H1 (cell line): ENCODE measurements around the gene OR5T2. TPM values are rescaled to one million over a fixed set of nuclear protein-coding genes. Genes with fewer than 3 reads are reported as not detected.

Experiments
- CTCF ChIA-PET: fragments of 300-600 bp; sonication (Branson Sonifier 250); formaldehyde crosslinking; loops from one replicate; lab custom pipeline; 2021; ENCODE audit not compliant: partially characterized antibody; lab: Charles Lee
- POLR2A ChIA-PET: fragments of 300-600 bp; sonication (Branson Sonifier 250); formaldehyde crosslinking; loops from one replicate; lab custom pipeline; 2021; ENCODE audit warnings: inconsistent platforms; ENCODE audit not compliant: partially characterized antibody; lab: Charles Lee
- DNase-seq, 2 experiments: peaks; one replicate each; pipeline versions ENCODE4 v3.0.0 to v3.0.0-alpha.2; 2010 to 2022; ENCODE audit warnings: low spot score in 2 of 2, low read depth in 1 of 2, mixed read lengths in 1 of 2
- FAIRE-seq: peaks from 2 replicates; lab custom pipeline; 2011; peaks lifted over from hg19 to GRCh38; lab: Jason Lieb, UNC
- H2AFZ ChIP-seq: 2 replicates; pipeline ENCODE4 v1.8.1; 2012; ENCODE audit warnings: low read length, inconsistent platforms
- H2AK5ac ChIP-seq: 2 replicates; pipeline ENCODE4 v1.6.1; 2013; ENCODE audit warnings: low read depth, low read length
- H2BK120ac ChIP-seq: replicated peaks from 2 replicates; pipeline ENCODE3; 2013; ENCODE audit warnings: low read depth, low read length, inconsistent platforms
- H2BK12ac ChIP-seq: 2 replicates; pipeline ENCODE4 v1.6.1; 2013; ENCODE audit warnings: low read depth, low read length
- H2BK15ac ChIP-seq: 2 replicates; pipeline ENCODE4 v1.6.1; 2013; ENCODE audit warnings: low read length
- H2BK20ac ChIP-seq: 2 replicates; pipeline ENCODE4 v1.6.1; 2013; ENCODE audit warnings: low read length
- H2BK5ac ChIP-seq: 2 replicates; pipeline ENCODE4 v1.6.1; 2013; ENCODE audit warnings: low read depth, low read length
- H3K14ac ChIP-seq: 2 replicates; pipeline ENCODE4 v1.6.1; 2013; ENCODE audit warnings: inconsistent platforms; ENCODE audit not compliant: insufficient read length
- H3K18ac ChIP-seq: 2 replicates; pipeline ENCODE4 v1.6.1; 2013; ENCODE audit warnings: low read length; ENCODE audit errors: extremely low read depth
- H3K23ac ChIP-seq: 2 replicates; pipeline ENCODE4 v1.6.1; 2013; ENCODE audit warnings: inconsistent platforms; ENCODE audit not compliant: insufficient read length
- H3K23me2 ChIP-seq: 2 replicates; pipeline ENCODE4 v1.6.1; 2013; ENCODE audit warnings: low read depth, low read length
- H3K27ac ChIP-seq: 2 replicates; pipeline ENCODE4 v1.6.1; 2011; ENCODE audit warnings: low read depth, low read length, inconsistent platforms
- H3K27me3 ChIP-seq, 4 experiments: replicated peaks in 1 of 4; 1 replicate in 1 of 4; 2 replicates in 3 of 4; pipeline versions ENCODE4 v1.6.1 to v1.8.1; 2011 to 2013; ENCODE audit warnings: low read length in 3 of 4, mild to moderate bottlenecking in 3 of 4, inconsistent platforms in 2 of 4, mixed read lengths in 2 of 4, moderate library complexity in 1 of 4; ENCODE audit not compliant: control insufficient read depth in 3 of 4, insufficient read depth in 3 of 4; ENCODE audit errors: extremely low read depth in 1 of 4
- H3K36me3 ChIP-seq, 4 experiments: 2 replicates each; pipeline versions ENCODE4 v1.6.1 to v1.8.1; 2011 to 2013; ENCODE audit warnings: mild to moderate bottlenecking in 4 of 4, low read length in 3 of 4, moderate library complexity in 2 of 4, control low read depth in 1 of 4, inconsistent platforms in 1 of 4; ENCODE audit not compliant: insufficient read depth in 4 of 4, control insufficient read depth in 2 of 4
- H3K4ac ChIP-seq: replicated peaks from 2 replicates; pipeline ENCODE3; 2013; ENCODE audit warnings: low read length, low read depth, mixed read lengths, inconsistent platforms; ENCODE audit not compliant: insufficient read length
- H3K4me1 ChIP-seq, 4 experiments: replicated peaks in 1 of 4; 1 replicate in 1 of 4; 2 replicates in 3 of 4; pipeline versions ENCODE4 v1.6.1 to v1.8.1; 2011 to 2013; ENCODE audit warnings: low read length in 3 of 4, inconsistent platforms in 2 of 4, mixed read lengths in 1 of 4; ENCODE audit not compliant: insufficient read depth in 4 of 4, control insufficient read depth in 3 of 4
- H3K4me2 ChIP-seq, 2 experiments: 2 replicates each; pipeline versions ENCODE4 v1.6.1 to v1.8.1; 2011 to 2013; ENCODE audit warnings: low read depth in 2 of 2, low read length in 2 of 2, control low read depth in 1 of 2, inconsistent platforms in 1 of 2, mild to moderate bottlenecking in 1 of 2; ENCODE audit not compliant: insufficient read depth in 1 of 2
- H3K4me3 ChIP-seq, 4 experiments: fragments of 200-600, 300-600 bp in 1 of 4; sonication (generic), shearing (Covaris generic), sonication (Bioruptor Twin) in 1 of 4; 2 replicates each; pipeline versions ENCODE4 v1.5.1 to v1.8.1; 2011 to 2016; ENCODE audit warnings: low read length in 4 of 4, low read depth in 3 of 4, control low read depth in 2 of 4, inconsistent platforms in 2 of 4, mild to moderate bottlenecking in 2 of 4, mixed read lengths in 1 of 4, moderate library complexity in 1 of 4; ENCODE audit not compliant: insufficient read depth in 2 of 4; ENCODE audit errors: extremely low read depth in 1 of 4
- H3K56ac ChIP-seq: replicated peaks from 2 replicates; pipeline ENCODE3; 2013; ENCODE audit warnings: low read depth, mild to moderate bottlenecking, mixed read lengths, low read length, inconsistent platforms; ENCODE audit not compliant: insufficient read length
- H3K79me1 ChIP-seq: 2 replicates; pipeline ENCODE4 v1.6.1; 2013; ENCODE audit warnings: low read depth, low read length, control low read depth
- H3K79me2 ChIP-seq, 2 experiments: 2 replicates each; pipeline versions ENCODE4 v1.6.1 to v1.8.1; 2012 to 2013; ENCODE audit warnings: low read length in 2 of 2, mild to moderate bottlenecking in 2 of 2, inconsistent platforms in 1 of 2; ENCODE audit not compliant: insufficient read depth in 2 of 2, control insufficient read depth in 1 of 2
- H3K9ac ChIP-seq, 4 experiments: replicated peaks in 1 of 4; 1 replicate in 1 of 4; 2 replicates in 3 of 4; pipeline versions ENCODE4 v1.6.1 to v1.8.1; 2011 to 2013; ENCODE audit warnings: low read depth in 3 of 4, low read length in 3 of 4, control low read depth in 2 of 4, mild to moderate bottlenecking in 2 of 4, moderate library complexity in 2 of 4, inconsistent platforms in 1 of 4; ENCODE audit errors: extremely low read depth in 1 of 4
- H3K9me3 ChIP-seq, 2 experiments: 2 replicates each; pipeline versions ENCODE4 v1.6.1 to v1.8.1; 2012 to 2013; ENCODE audit warnings: mild to moderate bottlenecking in 2 of 2, moderate library complexity in 2 of 2, control low read depth in 1 of 2, inconsistent platforms in 1 of 2, low read depth in 1 of 2, low read length in 1 of 2, mixed read lengths in 1 of 2; ENCODE audit not compliant: insufficient read depth in 2 of 2
- H4K20me1 ChIP-seq, 2 experiments: replicated peaks in 1 of 2; 2 replicates each; pipeline versions ENCODE3 to v1.8.1; 2011 to 2013; ENCODE audit warnings: inconsistent platforms in 2 of 2, low read length in 2 of 2, mild to moderate bottlenecking in 1 of 2; ENCODE audit not compliant: insufficient read depth in 2 of 2, control insufficient read depth in 1 of 2
- H4K5ac ChIP-seq: 2 replicates; pipeline ENCODE4 v1.6.1; 2013; ENCODE audit warnings: low read length, low read depth, mixed read lengths, inconsistent platforms; ENCODE audit not compliant: insufficient read length
- H4K8ac ChIP-seq: 2 replicates; pipeline ENCODE4 v1.8.0; 2013; ENCODE audit warnings: mild to moderate bottlenecking, moderate library complexity, low read length, inconsistent platforms; ENCODE audit not compliant: insufficient read depth; ENCODE audit errors: extremely low read depth
- H4K91ac ChIP-seq: replicated peaks from 2 replicates; pipeline ENCODE3; 2013; ENCODE audit warnings: low read length, mixed read lengths, inconsistent platforms; ENCODE audit not compliant: insufficient read length
- ASH2L ChIP-seq: fragments of 200-600, 300-600 bp; sonication (generic); IDR thresholded peaks from one replicate; pipeline ENCODE4 v1.7.1; 2017; ENCODE audit warnings: low read length
- CTBP2 ChIP-seq: IDR thresholded peaks from 2 replicates; pipeline ENCODE4 v1.7.0; 2011; ENCODE audit warnings: borderline replicate concordance, mild to moderate bottlenecking, moderate library complexity, mixed read lengths, low read length; ENCODE audit not compliant: insufficient read depth, insufficient read length
- CTCF ChIP-seq, 3 experiments: IDR thresholded peaks; 1 replicate in 2 of 3; 2 replicates in 1 of 3; pipeline versions ENCODE4 v1.5.1 to v1.6.1; 2011; ENCODE audit warnings: low read length in 3 of 3, mild to moderate bottlenecking in 3 of 3, inconsistent platforms in 2 of 3, low read depth in 1 of 3, moderate library complexity in 1 of 3; ENCODE audit not compliant: insufficient read depth in 1 of 3; ENCODE audit errors: control extremely low read depth in 1 of 3
- POLR2A ChIP-seq, 2 experiments: IDR thresholded peaks; 1 replicate in 1 of 2; 2 replicates in 1 of 2; pipeline ENCODE4 v1.6.1; 2011; ENCODE audit warnings: low read depth in 2 of 2, low read length in 2 of 2, mild to moderate bottlenecking in 2 of 2; ENCODE audit errors: control extremely low read depth in 1 of 2
- SAP30 ChIP-seq: fragments of 300-600 bp; sonication (generic); IDR thresholded peaks from 2 replicates; pipeline ENCODE4 v1.7.1; 2012; ENCODE audit warnings: low read length, moderate library complexity, mild to moderate bottlenecking, inconsistent platforms; ENCODE audit not compliant: insufficient read depth, insufficient replicate concordance
- SP2 ChIP-seq: IDR thresholded peaks from 2 replicates; pipeline ENCODE4 v1.6.1; 2012; ENCODE audit warnings: mild to moderate bottlenecking, low read length, inconsistent platforms
- SRF ChIP-seq: IDR thresholded peaks from 2 replicates; pipeline ENCODE4 v1.6.1; 2011; ENCODE audit warnings: mild to moderate bottlenecking, low read depth, low read length, moderate library complexity
- TBP ChIP-seq: IDR thresholded peaks from 2 replicates; pipeline ENCODE4 v1.6.1; 2011; ENCODE audit warnings: low read depth, low read length, improper control_type of control experiment
- ZNF274 ChIP-seq: IDR thresholded peaks from 2 replicates; pipeline ENCODE4 v1.7.0; 2012; ENCODE audit warnings: low read length, borderline replicate concordance; ENCODE audit errors: extremely low read depth
- WGBS, 2 experiments: shearing (Covaris generic) in 1 of 2; methylation state at CpG; one replicate each; pipeline versions ENCODE4 v1.1.6 to v1.1.7; 2013 to 2015; ENCODE audit warnings: low lambda C conversion rate in 2 of 2, mixed read lengths in 2 of 2, inconsistent platforms in 1 of 2, low coverage in 1 of 2, missing lambda C conversion rate in 1 of 2; ENCODE audit not compliant: insufficient replicate concordance in 2 of 2, insufficient coverage in 1 of 2, insufficient read length in 1 of 2; ENCODE audit errors: extremely low coverage in 1 of 2, missing lambda C conversion rate in 1 of 2; 5-methylcytosine and 5-hydroxymethylcytosine counted together
- long read RNA-seq, 2 experiments: library from RNA in 1 of 2; library from capped mRNA in 1 of 2; stranded (forward); transcript quantifications; one replicate each; pipeline ENCODE4 v2.0.0, GENCODE V29; 2021; ENCODE audit warnings: inconsistent platforms in 1 of 2
- polyA minus RNA-seq, 3 experiments: library from RNA; depleted of rRNA, polyadenylated mRNA; stranded (reverse); fragments of >200 nt; gene quantifications; 1 replicate in 2 of 3; 2 replicates in 1 of 3; pipeline ENCODE4 v1.2.3, GENCODE V29; 2011
- polyA plus RNA-seq, 7 experiments: library from polyadenylated mRNA; depleted of rRNA in 3 of 7; stranded (reverse) in 5 of 7; unstranded in 2 of 7; fragments of >200 nt in 5 of 7; fragments of 200-250 nt in 2 of 7; gene quantifications; 1 replicate in 5 of 7; 2 replicates in 1 of 7; 4 replicates in 1 of 7; pipeline versions ENCODE4 v1.2.1 to v1.2.3, GENCODE V29; 2011 to 2013; ENCODE audit warnings: missing spikeins in 2 of 7, mixed read lengths in 2 of 7
- total RNA-seq: library from RNA; stranded (reverse); fragmentation: NEBNext Ultra II Directional; extraction: Animal tissue kit (Norgen Biotek cat#: 25700); gene quantifications from 2 replicates; pipeline ENCODE4 v1.2.1, GENCODE V29; 2021
- TF ChIP-seq, protein P1 (sequence below): IDR thresholded peaks from 2 replicates; pipeline ENCODE4 v1.6.1; 2012; ENCODE audit warnings: inconsistent platforms

The OR5T2 gene
- total RNA-seq (not detected in 2 replicates), polyA plus RNA-seq (2011; rRNA removed) (not detected in 2 replicates), polyA minus RNA-seq (2011; rRNA and poly(A)+ RNA removed) (not detected in 2 replicates)
- polyA plus RNA-seq (2011; cell fraction: cytosol; rRNA removed): not detected
- not detected for polyA plus RNA-seq (2011; cell fraction: nucleus; rRNA removed)
- not detected in 4 replicates for polyA plus RNA-seq (2012, experiment 1 of 2)
- polyA plus RNA-seq (2012, experiment 2 of 2): not detected
- polyA plus RNA-seq (2013, experiment 1 of 2): not detected
- polyA plus RNA-seq (2013, experiment 2 of 2): not detected
- polyA minus RNA-seq (2011; cell fraction: cytosol; rRNA and poly(A)+ RNA removed): not detected
- not detected for polyA minus RNA-seq (2011; cell fraction: nucleus; rRNA and poly(A)+ RNA removed)
- long read RNA-seq, experiment 1: 0 reads
- long read RNA-seq, experiment 2: 0 reads

DNA sequence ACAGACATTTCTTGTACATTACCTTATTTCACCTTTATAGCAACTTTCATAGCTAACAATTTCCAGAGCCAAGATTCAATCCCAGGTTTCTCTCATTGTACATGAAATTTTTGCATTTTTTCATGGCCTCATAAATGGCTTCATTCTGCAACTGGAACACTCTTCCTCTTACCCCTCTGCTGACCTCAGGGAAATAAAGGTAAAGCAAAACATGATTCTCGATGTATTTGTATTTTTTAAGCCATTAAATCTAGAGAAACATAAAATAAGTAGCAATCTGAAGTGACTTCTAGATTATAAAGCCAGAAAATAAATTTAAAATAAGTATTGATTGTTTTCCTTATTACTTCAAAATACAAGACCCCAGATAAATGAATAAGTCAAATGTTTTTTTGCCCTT lies at the start of gene OR5T2:
OR5T2 (minus strand) TSS at position 101 of the 400 bp plus-strand sequence. CDS start 1,193 bp downstream, outside the sequence.
- no peaks in the 10 kb centered on the region for H3K79me2 ChIP-seq
- H4K5ac ChIP-seq: no peak within 1 kb of the TSS
- H2BK120ac ChIP-seq: no peak within 1 kb of the TSS
- H3K4me2 ChIP-seq: no peak within 1 kb of the TSS
- no peak for DNase-seq
- no peak within 1 kb of the TSS for H4K8ac ChIP-seq
- no peaks in the 10 kb centered on the region for H3K36me3 ChIP-seq
- H2AFZ ChIP-seq: no peak within 1 kb of the TSS
- no peak within 1 kb of the TSS for H3K23ac ChIP-seq
- H2BK20ac ChIP-seq: no peak within 1 kb of the TSS
- H3K79me1 ChIP-seq: no peaks in the 10 kb centered on the region
- ChIA-PET CTCF (no interaction called here), POLR2A (no interaction called here)
- no peak within 1 kb of the TSS for H3K56ac ChIP-seq
- H3K23me2 ChIP-seq: no peaks in the 10 kb centered on the region
- no peak within 1 kb of the TSS for H3K4ac ChIP-seq
- H4K20me1 ChIP-seq: no peaks in the 10 kb centered on the region
- no peaks in the 10 kb centered on the region for H3K27me3 ChIP-seq
- no peak within 1 kb of the TSS for H2BK15ac ChIP-seq
- H2BK12ac ChIP-seq: no peak within 1 kb of the TSS
- H3K4me1 ChIP-seq: no peaks in the 10 kb centered on the region
- no peak within 1 kb of the TSS for H2BK5ac ChIP-seq
- H2AK5ac ChIP-seq: no peak within 1 kb of the TSS
- H3K9ac ChIP-seq: no peak within 1 kb of the TSS
- no peak within 1 kb of the TSS for H3K27ac ChIP-seq
- no peak within 1 kb of the TSS for H4K91ac ChIP-seq
- H3K18ac ChIP-seq: no peak within 1 kb of the TSS
- H3K9me3 ChIP-seq: no peaks in the 10 kb centered on the region
- FAIRE-seq: no peak
- H3K14ac ChIP-seq: no peak within 1 kb of the TSS
- 96% methylated on average over 1 of the region's 1 CpG; no CpG with 5 or more reads in 1 of the 2 experiments for WGBS, 2 experiments
- no peak within 1 kb of the TSS for H3K4me3 ChIP-seq
- TF ChIP-seq SRF (no peak), SAP30 (no peak), TBP (no peak), CTBP2 (no peak), CTCF (IDR thresholded peaks at IDR 0.05; ENCODE audit: control extremely low read depth in 1 of 3, insufficient read depth in 1 of 3, low read depth in 1 of 3, low read length in 3 of 3) (no peak), ZNF274 (no peak), POLR2A (IDR thresholded peaks at IDR 0.05; ENCODE audit: control extremely low read depth in 1 of 2, low read depth in 2 of 2, low read length in 2 of 2) (no peak), ASH2L (no peak), SP2 (no peak)
- TF ChIP-seq, protein P1, sequence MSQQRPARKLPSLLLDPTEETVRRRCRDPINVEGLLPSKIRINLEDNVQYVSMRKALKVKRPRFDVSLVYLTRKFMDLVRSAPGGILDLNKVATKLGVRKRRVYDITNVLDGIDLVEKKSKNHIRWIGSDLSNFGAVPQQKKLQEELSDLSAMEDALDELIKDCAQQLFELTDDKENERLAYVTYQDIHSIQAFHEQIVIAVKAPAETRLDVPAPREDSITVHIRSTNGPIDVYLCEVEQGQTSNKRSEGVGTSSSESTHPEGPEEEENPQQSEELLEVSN: no peak
